Measurements from ENCODE around the gene CYP19A1. TPM values are rescaled to one million over a fixed set of nuclear protein-coding genes. Genes with fewer than 3 reads are reported as not detected.

The CYP19A1 gene
- total and polyA plus RNA-seq, 4 donors = 0.03 to 124 (median 0.50) TPM; not detected in 1

- TF ChIP-seq CTCF (IDR thresholded peaks at IDR 0.05; ENCODE audit: low read depth, low read length, missing input control) = no peak
- no peak for TF ChIP-seq JUND (IDR thresholded peaks at IDR 0.05)
Measured at GRCh38 chr15:51280838-51281237, 57.6 kb downstream of the CYP19A1 start (continued).

- no peak for TF ChIP-seq ATF3 (IDR thresholded peaks at IDR 0.05)
- TF ChIP-seq EGR1 (IDR thresholded peaks at IDR 0.05; ENCODE audit: low read depth in 2 of 2) = no peak
- TF ChIP-seq SP1 (IDR thresholded peaks at IDR 0.05) = no peak
- TF ChIP-seq FOXA1 (IDR thresholded peaks at IDR 0.05) = no peak
- no peak for TF ChIP-seq CTCF (IDR thresholded peaks at IDR 0.05; ENCODE audit: low read depth, low read length, missing input control)
- TF ChIP-seq MAX (IDR thresholded peaks at IDR 0.05) = no peak
- no peak for TF ChIP-seq HNF4G (IDR thresholded peaks at IDR 0.05)
- TF ChIP-seq REST (IDR thresholded peaks at IDR 0.05) = no peak
- no peak for TF ChIP-seq FOXA2 (IDR thresholded peaks at IDR 0.05)
- no peak for TF ChIP-seq YY1 (IDR thresholded peaks at IDR 0.05)
- no peak for TF ChIP-seq RAD21 (IDR thresholded peaks at IDR 0.05)
- no peak for TF ChIP-seq NR2F2 (IDR thresholded peaks at IDR 0.05)
- TF ChIP-seq RXRA (IDR thresholded peaks at IDR 0.05) = no peak
- TF ChIP-seq ZBTB33 (IDR thresholded peaks at IDR 0.05) = no peak
- TF ChIP-seq TAF1 (conservative IDR thresholded peaks at IDR 0.05) = no peak
- no peak for TF ChIP-seq HNF4A (conservative IDR thresholded peaks at IDR 0.05)
- no peak for TF ChIP-seq JUND (IDR thresholded peaks at IDR 0.05)
- no peak for TF ChIP-seq GABPA (IDR thresholded peaks at IDR 0.05 in 1 of 2, conservative IDR thresholded peaks at IDR 0.05 in 1 of 2)
- Histone ChIP-seq H3K36me3 (ENCODE audit: control insufficient read depth in 4 of 4, insufficient read depth in 3 of 4, low read depth in 1 of 4, low read length in 3 of 4) (no peaks in the 10 kb centered on the region), H3K9ac (ENCODE audit: low read depth in 1 of 2, low read length in 2 of 2) (no peak overlapping the region), H3K9me3 (ENCODE audit: control insufficient read depth in 4 of 4, low read length in 3 of 4) (no peaks in the 10 kb centered on the region), H3K27me3 (ENCODE audit: control insufficient read depth in 4 of 4, insufficient read depth in 4 of 4, low read length in 3 of 4) (peaks cover 0 to 5% (median 2%) of the 10 kb centered on the region in 4 donors), H3K27ac (ENCODE audit: low read depth in 1 of 2, low read length in 2 of 2) (no peak overlapping the region), H3K4me3 (ENCODE audit: low read depth in 1 of 3, low read length in 3 of 3) (no peak overlapping the region), H3K4me1 (ENCODE audit: control insufficient read depth in 4 of 4, insufficient read depth in 4 of 4, low read length in 3 of 4) (no peaks in the 10 kb centered on the region)
- no peak for DNase-seq (ENCODE audit: low spot score)
- whole genome bisulfite sequencing = 93% methylated on average over 1 of the region's 1 CpG
Measured at GRCh38 chr15:51279391-51279790, 59.0 kb downstream of the CYP19A1 start.
